A549 treated with Mapracorat at 1 μM for 4 hours (cell line): ENCODE measurements around the gene TERF2IP. TPM values are rescaled to one million over a fixed set of nuclear protein-coding genes. Genes with fewer than 3 reads are reported as not detected.

Source experiments
- total RNA-seq: library from RNA; stranded (reverse); fragments of 200-300 nt; extraction: Qiagen RNA extraction; gene quantifications from 5 replicates; pipeline ENCODE4 v1.2.3, GENCODE V29; 2022

The TERF2IP gene, protein sequence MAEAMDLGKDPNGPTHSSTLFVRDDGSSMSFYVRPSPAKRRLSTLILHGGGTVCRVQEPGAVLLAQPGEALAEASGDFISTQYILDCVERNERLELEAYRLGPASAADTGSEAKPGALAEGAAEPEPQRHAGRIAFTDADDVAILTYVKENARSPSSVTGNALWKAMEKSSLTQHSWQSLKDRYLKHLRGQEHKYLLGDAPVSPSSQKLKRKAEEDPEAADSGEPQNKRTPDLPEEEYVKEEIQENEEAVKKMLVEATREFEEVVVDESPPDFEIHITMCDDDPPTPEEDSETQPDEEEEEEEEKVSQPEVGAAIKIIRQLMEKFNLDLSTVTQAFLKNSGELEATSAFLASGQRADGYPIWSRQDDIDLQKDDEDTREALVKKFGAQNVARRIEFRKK
- total RNA-seq = 42.8 to 45.9 TPM (median 43.2 TPM) in 5 replicates

DNA sequence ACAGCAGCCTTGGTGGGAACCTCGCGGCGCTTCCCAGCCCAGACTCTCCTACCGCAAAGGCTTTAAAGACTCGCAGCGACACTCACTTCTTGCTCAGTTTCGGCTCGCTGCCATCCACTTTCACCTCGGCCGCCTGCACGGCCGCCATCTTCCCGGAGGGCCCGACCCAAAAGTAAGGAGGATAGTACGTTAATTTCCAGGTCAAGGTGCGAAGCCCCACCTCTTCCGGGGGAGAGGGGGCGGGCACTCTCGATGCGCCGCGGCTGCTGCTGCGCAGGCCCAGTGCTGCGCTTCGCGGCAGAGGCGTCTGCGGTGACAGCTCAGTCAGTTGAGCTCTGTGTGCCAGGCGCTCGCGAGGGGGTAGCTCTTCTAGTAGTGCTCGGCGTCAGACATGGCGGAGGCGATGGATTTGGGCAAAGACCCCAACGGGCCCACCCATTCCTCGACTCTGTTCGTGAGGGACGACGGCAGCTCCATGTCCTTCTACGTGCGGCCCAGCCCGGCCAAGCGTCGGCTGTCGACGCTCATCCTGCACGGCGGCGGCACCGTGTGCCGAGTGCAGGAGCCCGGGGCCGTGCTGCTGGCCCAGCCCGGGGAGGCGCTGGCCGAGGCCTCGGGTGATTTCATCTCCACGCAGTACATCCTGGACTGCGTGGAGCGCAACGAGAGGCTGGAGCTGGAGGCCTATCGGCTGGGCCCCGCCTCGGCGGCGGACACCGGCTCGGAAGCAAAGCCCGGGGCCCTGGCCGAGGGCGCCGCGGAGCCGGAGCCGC, at the start of gene TERF2IP, which contains the start of gene KARS1:
Gene TERF2IP, plus strand, starts transcription at position 282 of the 773 bp plus-strand sequence. Its CDS starts 110 bp downstream, at position 392.
Gene KARS1, minus strand, starts transcription at position 174 of the 773 bp plus-strand sequence. Its CDS starts 26 bp downstream, at position 148.

DNA sequence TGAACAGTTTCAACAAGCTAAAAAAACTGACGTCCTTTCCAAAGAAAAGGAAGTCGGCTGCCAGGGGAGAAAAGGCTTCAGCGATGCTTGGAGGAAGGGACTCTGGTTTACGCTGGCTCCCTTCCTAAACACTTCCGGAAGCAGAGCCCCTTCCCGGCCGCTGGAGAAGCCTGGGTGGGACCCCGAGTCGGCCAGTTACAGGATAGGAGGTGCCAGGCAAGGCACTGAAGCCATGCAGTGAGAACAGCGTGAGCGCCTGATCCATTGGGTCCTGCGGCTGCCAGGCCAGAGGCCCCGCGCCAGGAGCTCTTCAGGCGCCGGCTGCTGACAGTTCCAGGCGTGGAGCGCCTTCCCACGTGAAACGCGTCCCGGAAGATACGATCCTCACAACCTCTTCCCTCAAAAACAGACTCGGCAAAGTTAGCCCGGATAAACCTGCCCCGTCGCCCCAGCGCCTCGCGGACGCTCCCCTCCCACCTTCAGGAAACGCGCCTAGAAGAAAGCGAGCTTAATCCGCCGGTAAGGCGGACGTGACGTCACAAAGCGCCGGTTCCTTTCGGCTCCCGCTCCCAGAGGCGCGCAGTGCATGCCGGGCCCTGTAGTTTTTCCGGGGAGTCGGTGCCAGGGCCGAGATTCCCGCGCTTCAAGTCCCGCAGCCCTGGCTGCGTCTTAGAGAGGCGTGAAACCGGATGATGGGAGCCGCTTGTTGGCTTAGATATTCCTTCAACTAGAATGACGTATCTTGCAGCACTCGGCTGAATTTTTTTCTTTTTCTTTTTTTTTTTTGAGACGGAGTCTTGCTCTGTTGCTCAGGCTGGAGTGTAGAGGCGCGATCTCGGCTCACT, 24.6 kb upstream of the TERF2IP start, which contains the start of gene ADAT1:
Gene ADAT1, minus strand, starts transcription at position 521 of the 845 bp plus-strand sequence. CDS start 2,482 bp downstream, outside the sequence.

DNA sequence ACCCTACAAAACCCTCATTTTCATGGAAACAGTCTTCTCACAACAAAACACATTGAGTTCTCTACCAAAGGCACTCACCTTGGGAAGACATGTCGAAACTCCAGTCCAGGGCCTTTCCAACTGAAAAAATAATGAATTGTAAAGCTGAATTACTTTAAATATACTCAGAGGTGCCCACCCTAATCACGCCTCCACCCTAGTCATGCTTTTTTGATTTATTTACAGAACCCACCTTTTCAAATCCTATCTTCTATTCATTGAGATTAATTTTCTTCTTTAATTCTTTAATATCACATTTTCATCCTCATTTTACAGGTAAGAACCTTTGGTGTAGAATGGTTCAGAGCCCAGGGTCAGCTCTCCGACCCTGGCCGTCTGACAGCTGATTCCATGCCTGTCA, 29.3 kb downstream of the TERF2IP start, which contains the start of gene CPHXL2:
Gene CPHXL2, minus strand, starts transcription at position 101 of the 400 bp plus-strand sequence. Its CDS starts 10 bp downstream, at position 91.

DNA sequence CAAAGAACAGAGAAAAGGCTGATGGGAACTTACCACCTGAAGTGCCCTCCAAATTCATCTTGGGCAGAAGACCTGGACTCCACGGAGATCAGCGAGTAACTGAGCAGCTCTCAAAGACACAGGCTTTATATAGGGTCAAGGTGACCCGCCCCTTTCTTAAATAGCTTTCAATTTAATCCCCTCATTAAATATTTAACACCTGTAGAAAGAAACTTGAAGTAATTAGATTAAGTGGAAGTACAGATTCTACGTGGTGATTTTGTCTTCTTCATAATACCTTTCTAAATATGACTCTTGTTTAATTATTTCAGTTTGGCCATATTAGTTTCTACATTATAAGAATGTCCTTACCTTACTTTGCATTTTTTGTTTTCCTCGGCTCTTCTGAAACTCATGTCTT, 53.8 kb downstream of the TERF2IP start, which contains the start of gene DUXB:
Gene DUXB, minus strand, starts transcription at position 101 of the 400 bp plus-strand sequence. Its CDS starts 43 bp downstream, at position 58.

Other genes starting within 250 kb of the TERF2IP start
- 60.3 to 81.4 TPM (median 60.9 TPM) in 5 replicates for gene CFDP1, start 214.3 kb upstream of the TERF2IP start, total RNA-seq
- 12.1 to 16.8 TPM (median 15.6 TPM) in 5 replicates for gene TMEM170A, start 183.1 kb upstream of the TERF2IP start, total RNA-seq
- 0.14 to 0.20 TPM (median 0.16 TPM) in 5 replicates for gene CHST6, start 152.3 kb upstream of the TERF2IP start, total RNA-seq
- 0.06 to 0.29 TPM (median 0.12 TPM) in 4 of 5 replicates, not detected in the other for gene CHST5, start 111.7 kb upstream of the TERF2IP start, total RNA-seq
- gene TMEM231, start 91.5 kb upstream of the TERF2IP start, total RNA-seq = 7.8 to 10.1 TPM (median 9.5 TPM) in 5 replicates
- gene GABARAPL2, start 81.4 kb upstream of the TERF2IP start, total RNA-seq = 80.9 to 92.9 TPM (median 89.5 TPM) in 5 replicates
- gene ADAT1, start 24.5 kb upstream of the TERF2IP start, total RNA-seq = 27.5 to 41.7 TPM (median 37.6 TPM) in 5 replicates
- 162 to 170 TPM (median 169 TPM) in 5 replicates for gene KARS1, start 108 bp upstream of the TERF2IP start, total RNA-seq
- not detected in 5 replicates for gene CPHXL2, start 29.2 kb downstream of the TERF2IP start, total RNA-seq
- not detected in 5 replicates for gene DUXB, start 53.7 kb downstream of the TERF2IP start, total RNA-seq
- gene CPHXL, start 78.7 kb downstream of the TERF2IP start, total RNA-seq = not detected in 5 replicates